Left lobe of liver (tissue), 2 donors: ENCODE measurements around the gene RAPGEF2. TPM values are rescaled to one million over a fixed set of nuclear protein-coding genes. Genes with fewer than 3 reads are reported as not detected.
A peak's percentile ranks its signal among the peaks of the same experiment; 100 is the strongest.
"Not testable (repeated sequence)": the region's sequence is repeated elsewhere in the genome, so short reads cannot be mapped to it uniquely, and the experiment has no call there.

Experiments used
- ATAC-seq: fragments of 200-7000 bp; cut with Tn5 transposase; one replicate; pipeline ENCODE4 v1.9.1; 2020; ENCODE audit warnings: mild to moderate bottlenecking, moderate library complexity
- DNase-seq: peaks from one replicate; pipeline ENCODE4 v3.0.0-alpha.2; 2020; ENCODE audit warnings: low spot score
- total RNA-seq: library from RNA; stranded (reverse); gene quantifications from one replicate; pipeline ENCODE4 v1.2.1, GENCODE V29; 2021
- donor health status: DM: no; HTN: no; CAD: no; lungs with moderate emphysema.
- donor health status: DM: no; HTN: yes; CAD: no.

The RAPGEF2 gene, protein sequence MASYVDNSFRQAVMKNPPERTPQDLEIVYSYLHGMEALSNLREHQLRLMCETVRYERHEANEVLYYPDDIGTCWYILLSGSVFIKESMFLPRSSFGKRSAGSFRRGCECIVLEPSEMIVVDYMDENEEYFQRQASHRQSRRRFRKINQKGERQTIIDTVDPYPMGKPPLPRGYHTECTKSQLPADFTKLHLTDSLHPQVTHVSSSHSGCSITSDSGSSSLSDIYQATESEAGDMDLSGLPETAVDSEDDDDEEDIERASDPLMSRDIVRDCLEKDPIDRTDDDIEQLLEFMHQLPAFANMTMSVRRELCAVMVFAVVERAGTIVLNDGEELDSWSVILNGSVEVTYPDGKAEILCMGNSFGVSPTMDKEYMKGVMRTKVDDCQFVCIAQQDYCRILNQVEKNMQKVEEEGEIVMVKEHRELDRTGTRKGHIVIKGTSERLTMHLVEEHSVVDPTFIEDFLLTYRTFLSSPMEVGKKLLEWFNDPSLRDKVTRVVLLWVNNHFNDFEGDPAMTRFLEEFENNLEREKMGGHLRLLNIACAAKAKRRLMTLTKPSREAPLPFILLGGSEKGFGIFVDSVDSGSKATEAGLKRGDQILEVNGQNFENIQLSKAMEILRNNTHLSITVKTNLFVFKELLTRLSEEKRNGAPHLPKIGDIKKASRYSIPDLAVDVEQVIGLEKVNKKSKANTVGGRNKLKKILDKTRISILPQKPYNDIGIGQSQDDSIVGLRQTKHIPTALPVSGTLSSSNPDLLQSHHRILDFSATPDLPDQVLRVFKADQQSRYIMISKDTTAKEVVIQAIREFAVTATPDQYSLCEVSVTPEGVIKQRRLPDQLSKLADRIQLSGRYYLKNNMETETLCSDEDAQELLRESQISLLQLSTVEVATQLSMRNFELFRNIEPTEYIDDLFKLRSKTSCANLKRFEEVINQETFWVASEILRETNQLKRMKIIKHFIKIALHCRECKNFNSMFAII (N-terminal part only)
- 31.0 TPM for total RNA-seq

GRCh38 chr4:159102622-159103383 is at the start of gene RAPGEF2:
Gene RAPGEF2 (plus strand): TSS chr4:159103079. CDS start chr4:159104163, 1,084 bp downstream.
- DNase-seq (peak; percentile 95), ATAC-seq (peak; percentile 90)

- no peak for ATAC-seq
- no peak for DNase-seq
Measured at GRCh38 chr4:159055833-159056232, 47.0 kb upstream of the RAPGEF2 start.

GRCh38 chr4:159060161-159060560 is 42.7 kb upstream of the RAPGEF2 start:
- peak; percentile 54 for DNase-seq
- ATAC-seq = peak; percentile 98

- DNase-seq = no peak
- ATAC-seq = no peak
Measured at GRCh38 chr4:159062381-159062780, 40.5 kb upstream of the RAPGEF2 start.

DNA sequence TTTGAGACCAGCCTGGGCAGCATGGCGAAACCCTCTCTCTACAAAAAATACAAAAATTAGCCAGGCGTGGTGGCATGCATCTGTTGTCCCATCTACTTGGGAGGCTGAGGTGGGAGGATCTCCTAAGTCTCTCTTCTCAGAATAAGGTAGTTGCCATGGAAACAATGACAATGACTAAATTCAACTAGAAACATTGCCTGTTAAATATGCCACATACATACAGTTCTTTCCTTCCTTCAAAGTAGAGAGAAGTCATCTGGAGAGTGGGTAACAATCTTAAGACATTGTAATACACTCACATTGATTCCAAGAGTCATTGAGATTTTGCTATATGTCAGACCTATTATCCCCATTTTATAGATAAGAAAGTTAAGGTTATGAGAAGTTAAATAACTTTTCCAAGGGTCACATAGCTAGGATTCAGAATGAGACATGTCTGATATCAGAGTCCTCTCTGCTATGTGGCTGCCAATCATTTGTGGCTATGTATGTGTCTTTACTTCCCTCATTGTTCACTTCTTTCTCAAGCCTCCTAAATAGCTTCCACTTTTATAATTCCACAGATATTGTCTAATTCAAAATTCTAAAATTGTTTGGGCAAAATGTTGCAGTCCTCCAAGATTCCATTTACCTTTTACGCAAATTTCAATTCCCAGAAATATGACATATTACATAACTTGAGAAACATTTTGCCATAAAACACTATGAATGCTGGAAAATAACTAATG is 37.2 kb upstream of the RAPGEF2 start:
- ATAC-seq (no peak), DNase-seq (no peak)

DNA sequence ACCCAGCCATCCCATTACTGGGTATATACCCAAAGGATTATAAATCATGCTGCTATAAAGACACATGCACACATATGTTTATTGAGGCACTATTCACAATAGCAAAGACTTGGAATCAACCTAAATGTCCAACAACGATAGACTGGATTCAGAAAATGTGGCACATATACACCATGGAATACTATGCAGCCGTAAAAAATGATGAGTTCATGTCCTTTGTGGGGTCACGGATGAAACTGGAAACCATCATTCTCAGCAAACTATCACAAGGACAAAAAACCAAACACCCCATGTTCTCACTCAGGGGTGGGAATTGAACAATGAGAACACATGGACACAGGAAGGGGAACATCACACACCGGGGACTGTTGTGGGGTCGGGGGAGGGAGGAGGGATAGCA is 34.7 kb upstream of the RAPGEF2 start:
- not testable (repeated sequence) for DNase-seq, ATAC-seq

- ATAC-seq = no peak
- no peak for DNase-seq
Measured at GRCh38 chr4:159069922-159070321, 33.0 kb upstream of the RAPGEF2 start.

- ATAC-seq (no peak), DNase-seq (no peak)
Measured at GRCh38 chr4:159070742-159071141, 32.1 kb upstream of the RAPGEF2 start.

DNA sequence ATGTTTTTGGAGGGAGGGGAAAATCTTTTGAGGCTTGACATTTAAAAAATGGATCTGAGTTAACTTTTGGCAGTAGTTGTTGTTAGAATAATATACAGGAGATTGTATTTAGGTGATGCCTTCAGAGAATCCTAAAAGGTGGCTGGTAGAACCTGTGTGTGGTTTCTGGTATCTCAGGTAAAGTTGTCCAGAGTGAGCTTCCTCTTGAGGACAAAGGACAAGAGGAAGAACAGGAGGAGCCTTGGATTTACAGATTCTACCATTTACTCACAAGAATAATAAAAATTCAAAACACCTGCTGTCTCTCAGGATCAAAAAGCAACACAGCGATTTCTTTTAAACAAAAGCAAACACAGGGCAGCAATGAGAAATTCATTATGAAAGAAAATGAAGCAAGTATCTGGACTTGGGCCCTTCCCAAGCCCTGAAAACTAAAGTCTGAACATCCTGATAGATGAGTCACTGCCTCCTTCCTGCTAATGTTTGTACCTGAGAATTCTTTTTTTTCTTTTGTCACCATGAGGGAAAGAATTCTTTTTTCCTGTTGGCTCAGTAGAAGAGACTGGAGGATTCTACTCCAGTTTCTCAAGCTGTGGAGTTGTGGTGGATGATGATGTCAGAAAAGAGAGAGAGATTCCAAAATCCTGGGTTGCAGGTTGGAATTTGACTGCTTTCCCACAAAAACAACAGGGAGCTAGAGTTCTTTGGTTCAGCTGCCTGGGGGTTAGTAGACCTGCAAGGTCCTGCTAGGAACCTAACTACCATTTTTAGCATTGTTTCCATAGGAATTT is 31.5 kb upstream of the RAPGEF2 start:
- ATAC-seq = peak; percentile 65
- no peak for DNase-seq

GRCh38 chr4:159071969-159072765 is 30.7 kb upstream of the RAPGEF2 start:
- no peak for ATAC-seq

GRCh38 chr4:159075531-159075932 is 27.3 kb upstream of the RAPGEF2 start:
- ATAC-seq = no peak

More at GRCh38 chr4:159071969-159072765, 30.7 kb upstream of the RAPGEF2 start:
- DNase-seq = no peak

DNA sequence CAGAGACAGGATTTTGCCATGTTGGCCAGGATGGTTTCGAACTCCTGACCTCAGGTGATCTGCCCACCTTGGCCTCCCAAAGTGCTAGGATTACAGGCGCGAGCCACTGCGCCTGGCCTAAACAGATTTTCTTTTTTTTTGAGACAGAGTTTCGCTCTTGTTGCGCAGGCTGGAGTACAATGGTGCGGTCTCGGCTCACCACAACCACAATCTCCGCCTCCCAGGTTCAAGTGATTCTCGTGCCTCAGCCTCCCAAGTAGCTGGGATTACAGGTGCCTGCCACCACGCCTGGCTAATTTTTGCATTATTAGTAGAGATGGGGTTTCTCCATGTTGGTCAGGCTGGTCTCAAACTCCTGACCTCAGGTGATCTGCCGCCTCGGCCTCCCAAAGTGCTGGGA is 25.9 kb upstream of the RAPGEF2 start:
- DNase-seq = not testable (repeated sequence)

More at GRCh38 chr4:159075531-159075932, 27.3 kb upstream of the RAPGEF2 start:
- DNase-seq = no peak

GRCh38 chr4:159077702-159078495 is 25.0 kb upstream of the RAPGEF2 start:
- ATAC-seq (peak; percentile 69), DNase-seq (no peak)

More for the DNA sequence above, 25.9 kb upstream of the RAPGEF2 start:
- not testable (repeated sequence) for ATAC-seq

DNA sequence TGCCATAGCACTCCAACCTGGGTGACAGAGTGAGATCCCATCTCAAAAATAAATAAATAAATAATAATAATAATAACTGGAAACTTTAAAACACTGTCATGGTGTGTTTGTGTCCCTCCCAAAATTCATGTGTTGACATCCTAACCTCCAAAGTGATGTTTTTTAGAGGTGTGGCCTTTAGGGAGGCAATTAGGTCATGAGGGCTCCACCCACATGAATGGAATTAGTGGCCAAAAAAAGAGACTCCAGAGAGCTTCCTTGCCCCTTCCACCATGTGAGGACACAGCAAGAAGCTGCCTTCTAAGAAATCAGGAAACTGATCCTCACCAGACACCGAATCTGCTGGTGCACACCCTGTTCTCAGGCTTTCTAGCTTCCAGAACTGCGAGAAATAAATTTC is 23.8 kb upstream of the RAPGEF2 start:
- ATAC-seq (no peak), DNase-seq (no peak)

DNA sequence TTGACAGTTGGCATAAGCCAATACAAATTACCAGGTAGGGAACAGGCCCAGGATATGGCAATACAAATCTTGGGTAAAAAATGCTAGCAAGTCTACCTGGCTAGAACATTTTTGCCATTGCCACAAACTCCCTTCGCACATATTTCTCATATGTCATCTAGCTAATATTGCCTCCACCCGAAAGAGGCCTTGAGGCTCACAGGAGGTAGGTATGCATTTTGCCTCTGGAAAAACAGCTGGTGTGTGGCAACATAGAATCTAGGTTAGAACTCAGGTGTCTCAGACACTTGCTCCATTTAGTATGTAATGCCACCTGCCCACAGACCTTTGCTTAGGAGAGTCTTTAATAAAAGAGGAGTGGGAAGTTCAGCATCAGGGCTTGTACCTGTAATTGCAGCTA is 16.3 kb upstream of the RAPGEF2 start:
- ATAC-seq (no peak), DNase-seq (no peak)

GRCh38 chr4:159090255-159090654 is 12.6 kb upstream of the RAPGEF2 start:
- DNase-seq = no peak

GRCh38 chr4:159094156-159094555 is 8.7 kb upstream of the RAPGEF2 start:
- not testable (repeated sequence) for ATAC-seq, DNase-seq

More at GRCh38 chr4:159090255-159090654, 12.6 kb upstream of the RAPGEF2 start:
- no peak for ATAC-seq
